ENCODE measurements around the gene TTC21B. TPM values are rescaled to one million over a fixed set of nuclear protein-coding genes. Genes with fewer than 3 reads are reported as not detected.

TTC21B gene
- total and polyA plus RNA-seq, 10 of the 15 experiments (the other 5 are each of a cell fraction or from before 2014, with no cell fraction given): 2.7 to 22.4 (median 11.3) TPM

- TF ChIP-seq POU2F2 (IDR thresholded peaks at IDR 0.05; ENCODE audit: borderline replicate concordance, low read depth, low read length) (no peak; the same call in 2 of the 3 replicates), RELA (IDR thresholded peaks at IDR 0.05; ENCODE audit: borderline replicate concordance, partially characterized antibody) (peak; percentile 14), MXI1 (IDR thresholded peaks at IDR 0.05; ENCODE audit: low read depth, low read length) (no peak), ZBED1 (IDR thresholded peaks at IDR 0.05; ENCODE audit: borderline replicate concordance) (no peak), BCL11A (IDR thresholded peaks at IDR 0.05; ENCODE audit: low read depth, low read length) (no peak), PAX5 (IDR thresholded peaks at IDR 0.05; ENCODE audit: borderline replicate concordance, low read depth, low read length) (no peak), ATF2 (IDR thresholded peaks at IDR 0.05; ENCODE audit: low read length) (no peak), NR2C2 (IDR thresholded peaks at IDR 0.05; ENCODE audit: borderline replicate concordance, control insufficient read depth, insufficient read length, low read depth) (no peak), MYC (IDR thresholded peaks at IDR 0.05; ENCODE audit: insufficient read depth, insufficient read length, insufficient replicate concordance, low read length, severe bottlenecking) (no peak), E2F4 (IDR thresholded peaks at IDR 0.05; ENCODE audit: low read depth, low read length) (peak; percentile 87), ZNF622 (IDR thresholded peaks at IDR 0.05) (no peak), BHLHE40 (IDR thresholded peaks at IDR 0.05; ENCODE audit: borderline replicate concordance in 1 of 2, low read depth in 2 of 2, low read length in 1 of 2) (peak; percentile 91 to 93), TCF7 (IDR thresholded peaks at IDR 0.05; ENCODE audit: borderline replicate concordance) (0 out of 2 replicates have a peak, but pooled peaks have one; percentile 17), ZNF687 (IDR thresholded peaks at IDR 0.05) (0 out of 2 replicates have a peak, but pooled peaks have one; percentile 18), E4F1 (IDR thresholded peaks at IDR 0.05; ENCODE audit: borderline replicate concordance, partially characterized antibody) (peak; percentile 63), HDGF (IDR thresholded peaks at IDR 0.05) (0 out of 2 replicates have a peak, but pooled peaks have one; percentile 68), SPI1 (IDR thresholded peaks at IDR 0.05; ENCODE audit: borderline replicate concordance, insufficient read depth, low read depth, low read length) (no peak), TCF3 (IDR thresholded peaks at IDR 0.05; ENCODE audit: borderline replicate concordance, insufficient read depth, low read depth, low read length) (no peak), CREB1 (IDR thresholded peaks at IDR 0.05; ENCODE audit: low read depth) (peak; percentile 85), RAD51 (IDR thresholded peaks at IDR 0.05) (peak; percentile 51; the same call in 1 of the 2 replicates)
Observed at GRCh38 chr2:165953655-165954606, at the start of gene TTC21B (continued).

All from GM12878 (cell line).